GM04503 (cell line): ENCODE measurements around the gene CCL20.
"Not testable (repeated sequence)": the region's sequence is repeated elsewhere in the genome, so short reads cannot be mapped to it uniquely, and the experiment has no call there.

Experiments
- DNase-seq: peaks from one replicate; pipeline ENCODE4 v3.0.0-alpha.2; 2012; ENCODE audit warnings: low read depth

Gene CCL20, protein sequence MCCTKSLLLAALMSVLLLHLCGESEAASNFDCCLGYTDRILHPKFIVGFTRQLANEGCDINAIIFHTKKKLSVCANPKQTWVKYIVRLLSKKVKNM

DNA sequence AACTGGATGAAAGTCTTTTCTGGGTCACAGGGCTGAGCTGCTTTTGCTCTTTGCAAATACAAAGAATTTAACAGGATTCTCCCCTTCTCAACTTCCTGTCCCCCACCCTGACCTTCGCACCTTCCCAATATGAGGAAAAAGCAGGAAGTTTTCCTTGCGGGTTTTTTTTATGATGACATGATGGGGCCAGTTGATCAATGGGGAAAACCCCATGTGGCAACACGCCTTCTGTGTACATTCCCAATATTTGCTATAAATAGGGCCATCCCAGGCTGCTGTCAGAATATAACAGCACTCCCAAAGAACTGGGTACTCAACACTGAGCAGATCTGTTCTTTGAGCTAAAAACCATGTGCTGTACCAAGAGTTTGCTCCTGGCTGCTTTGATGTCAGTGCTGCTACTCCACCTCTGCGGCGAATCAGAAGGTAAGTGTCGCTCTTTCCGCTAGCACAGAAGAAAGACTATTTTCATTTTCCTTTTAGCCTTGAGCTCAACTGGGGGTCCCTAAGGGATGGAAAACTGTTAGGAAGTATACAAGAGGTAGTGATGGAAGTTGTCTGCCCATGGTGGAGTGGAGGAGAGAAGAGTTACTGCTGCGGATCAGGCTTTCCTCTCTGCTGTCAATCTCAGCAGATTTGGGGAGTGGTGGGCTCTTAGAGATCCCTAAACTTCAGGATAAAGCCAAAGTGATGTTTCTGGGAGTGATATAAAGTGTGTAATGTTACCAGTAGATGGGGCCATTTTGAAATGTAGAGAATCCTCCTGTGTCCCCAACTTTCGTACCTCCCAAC lies at the start of gene CCL20:
Gene CCL20, plus strand, starts transcription at position 281 of the 792 bp plus-strand sequence. Its CDS starts 70 bp downstream, at position 351.
- no peak for DNase-seq

DNA sequence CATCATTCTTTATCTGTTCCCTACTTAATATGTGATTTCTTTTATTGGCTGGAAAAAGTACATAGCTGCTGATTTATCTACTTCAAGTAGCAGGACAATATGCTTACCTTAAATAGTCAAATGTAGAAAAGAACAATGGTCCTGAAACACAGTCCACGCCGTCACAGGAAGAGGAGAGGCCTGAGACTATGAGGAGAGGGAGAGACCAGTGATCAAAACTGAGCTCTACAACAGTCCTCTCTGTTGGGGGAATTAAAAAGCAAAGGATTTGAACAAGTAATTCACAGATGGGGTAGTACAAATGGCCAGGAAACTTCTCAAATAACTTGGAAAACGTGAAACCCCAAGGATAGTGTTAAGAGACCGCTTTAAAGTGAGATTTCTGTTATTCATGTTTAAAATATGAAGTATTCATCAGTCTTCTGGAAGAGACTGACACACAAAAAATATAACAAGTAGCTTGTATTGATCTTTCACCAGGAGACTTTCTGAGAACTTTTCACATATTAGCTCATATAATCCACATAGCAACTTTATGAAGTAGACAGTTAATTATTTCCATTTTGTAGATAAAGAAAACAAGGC lies 47.8 kb upstream of the CCL20 start:
- no peak for DNase-seq

DNA sequence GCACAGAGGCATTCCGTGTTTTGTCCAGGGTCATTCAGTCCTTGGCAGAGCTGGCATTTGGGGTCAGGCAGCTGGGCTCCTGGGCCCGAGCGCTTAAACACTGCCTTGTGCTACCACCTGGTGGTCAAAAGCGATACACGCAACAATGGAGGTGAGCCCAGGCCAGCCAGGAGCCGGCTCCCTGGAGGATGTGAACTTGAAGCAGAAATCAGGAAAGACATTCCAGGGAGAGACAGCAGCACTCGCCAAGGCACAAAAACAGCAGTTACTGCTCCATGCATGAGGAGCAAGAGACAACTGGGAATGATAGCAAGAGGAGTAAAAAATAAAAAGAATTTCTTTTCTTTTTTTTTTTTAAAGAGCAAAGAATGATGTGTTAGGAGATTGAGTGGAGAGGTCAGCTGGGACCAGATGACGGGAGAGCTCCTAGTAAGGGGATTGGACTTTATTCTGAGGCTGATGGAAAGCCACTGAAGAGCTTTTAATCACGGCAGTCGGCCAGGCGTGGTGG lies 47.2 kb upstream of the CCL20 start:
- peak; percentile 11 for DNase-seq

DNA sequence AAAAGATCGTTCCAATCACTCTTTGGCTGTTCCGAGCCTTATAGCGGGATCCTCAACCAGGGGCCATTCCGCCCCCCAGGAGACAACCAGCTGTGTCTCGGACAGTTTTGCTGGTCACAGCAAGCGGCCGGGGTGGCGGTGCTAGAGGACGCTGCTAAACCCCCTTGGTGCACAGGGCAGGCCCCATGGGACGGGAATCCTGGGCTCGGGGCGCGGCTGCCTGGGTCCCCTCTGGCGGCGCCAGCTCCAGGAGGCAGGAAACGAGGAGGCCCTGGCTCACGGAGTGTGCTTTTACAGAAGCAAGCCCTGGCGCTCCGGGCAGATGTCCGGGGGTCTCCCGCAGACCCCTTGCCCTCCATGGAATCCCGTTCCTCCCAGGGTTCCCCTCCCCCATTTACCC lies 45.8 kb upstream of the CCL20 start:
- DNase-seq = no peak

DNA sequence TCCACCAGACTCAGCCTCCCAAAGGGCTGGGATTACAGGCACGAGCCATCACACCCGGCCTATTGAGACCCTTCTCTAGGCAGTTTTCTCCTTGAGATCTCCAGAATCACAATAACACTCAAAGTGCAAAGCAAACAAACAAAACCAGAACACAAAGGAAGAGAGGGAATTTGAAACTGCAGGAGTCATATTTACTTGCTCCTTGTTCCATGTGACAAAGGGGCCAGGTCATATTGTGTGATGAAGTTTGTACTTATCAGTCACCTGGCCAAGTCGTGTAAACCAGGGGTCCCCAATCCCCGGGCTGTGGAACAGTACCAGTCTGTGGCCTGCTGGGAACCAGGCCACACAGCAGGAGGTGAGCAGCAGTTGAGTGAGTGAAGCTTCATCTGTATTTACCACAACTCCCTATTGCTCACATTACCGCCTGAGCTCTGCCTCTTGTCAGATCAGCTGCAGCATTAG lies 41.4 kb upstream of the CCL20 start:
- no peak for DNase-seq

DNA sequence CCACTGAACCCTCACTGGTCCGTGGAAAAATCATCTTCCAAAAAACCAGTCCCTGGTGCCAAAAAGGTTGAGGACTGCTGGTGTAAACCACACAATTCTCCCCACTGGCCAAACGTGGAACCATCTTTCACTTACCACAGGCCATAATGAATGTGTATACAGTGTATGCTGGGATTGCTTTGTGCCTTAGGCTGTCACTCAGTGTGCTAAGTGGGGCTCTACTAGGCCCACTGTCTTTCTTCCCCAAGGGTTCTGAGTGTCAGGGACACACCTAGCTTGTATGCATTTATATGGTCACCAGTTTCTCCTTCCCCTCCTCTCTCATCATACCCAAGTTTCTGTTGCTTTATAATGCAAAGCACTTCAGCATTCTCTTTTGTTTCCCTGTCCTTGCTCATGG lies 40.7 kb upstream of the CCL20 start:
- DNase-seq = no peak

DNA sequence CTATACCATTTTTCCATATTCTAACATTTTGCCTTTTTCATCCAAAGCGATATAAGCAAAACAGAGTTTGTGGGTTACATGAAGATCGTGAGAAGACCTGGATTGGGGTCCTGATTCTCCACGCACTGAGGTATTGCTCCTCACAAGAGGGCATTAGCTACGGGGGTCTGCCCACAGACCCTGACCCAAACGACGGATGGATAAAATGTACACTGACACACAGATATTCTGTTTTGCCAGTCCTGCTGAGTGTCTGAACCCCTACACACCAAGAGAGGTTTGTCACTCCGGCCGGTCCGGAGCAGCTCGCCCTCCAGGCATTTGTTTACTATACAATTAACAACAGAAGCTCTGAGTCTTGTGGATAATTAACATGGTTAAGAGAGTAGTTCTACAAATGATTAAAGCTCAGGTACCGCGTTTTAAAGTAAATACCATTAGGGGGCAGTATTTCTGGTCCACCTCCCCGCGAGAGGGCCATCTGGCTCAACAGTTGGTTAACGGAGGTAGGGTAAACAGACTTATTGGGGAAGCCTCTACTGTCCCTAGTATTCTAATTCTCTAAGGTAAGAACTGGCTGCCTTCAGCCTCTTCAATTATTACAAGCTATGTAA lies 39.5 kb upstream of the CCL20 start:
- no peak for DNase-seq

DNA sequence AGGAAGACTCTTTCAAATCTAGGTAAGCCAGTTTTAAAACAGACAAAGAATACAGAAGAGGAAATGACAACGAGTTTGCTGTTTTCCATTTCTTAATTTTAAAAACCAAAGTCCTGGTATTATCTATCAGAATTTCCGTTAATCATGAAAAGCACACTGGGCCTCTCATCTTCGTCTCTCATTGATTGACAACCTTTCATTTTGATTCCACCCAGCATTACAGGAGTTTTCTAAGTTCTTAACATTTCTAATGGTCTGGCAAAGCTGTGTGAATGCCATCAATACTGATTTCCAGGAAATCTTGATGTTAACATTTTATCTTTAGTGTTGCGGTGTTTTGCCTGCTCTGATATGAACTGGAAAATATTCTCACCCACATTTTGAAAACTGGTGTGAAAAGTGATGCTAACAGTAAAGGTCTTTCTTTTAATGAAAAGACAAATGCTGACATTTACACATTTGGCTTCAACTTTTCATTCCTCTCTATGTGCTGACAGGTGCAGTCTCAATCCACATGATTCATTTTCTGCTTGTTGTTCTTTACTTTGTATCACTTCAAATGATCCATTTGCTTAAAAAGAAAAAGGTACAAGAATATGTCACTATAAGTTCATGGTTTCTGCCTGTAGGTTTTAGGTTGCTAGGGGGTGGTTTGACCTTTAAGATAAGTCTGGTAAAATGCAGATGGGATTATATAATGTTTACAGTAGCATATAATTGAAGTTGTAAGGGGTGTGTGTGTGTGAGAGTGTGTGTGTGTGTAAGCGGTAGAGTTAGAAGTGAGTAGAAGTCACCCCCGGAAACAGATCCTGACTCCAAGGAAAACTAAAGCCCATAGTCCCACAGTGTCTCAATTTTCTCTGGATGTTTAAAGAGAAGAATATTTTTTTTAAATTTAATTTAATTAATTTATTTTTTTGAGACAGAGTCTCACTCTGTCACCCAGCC lies 38.5 kb upstream of the CCL20 start:
- DNase-seq = no peak

DNA sequence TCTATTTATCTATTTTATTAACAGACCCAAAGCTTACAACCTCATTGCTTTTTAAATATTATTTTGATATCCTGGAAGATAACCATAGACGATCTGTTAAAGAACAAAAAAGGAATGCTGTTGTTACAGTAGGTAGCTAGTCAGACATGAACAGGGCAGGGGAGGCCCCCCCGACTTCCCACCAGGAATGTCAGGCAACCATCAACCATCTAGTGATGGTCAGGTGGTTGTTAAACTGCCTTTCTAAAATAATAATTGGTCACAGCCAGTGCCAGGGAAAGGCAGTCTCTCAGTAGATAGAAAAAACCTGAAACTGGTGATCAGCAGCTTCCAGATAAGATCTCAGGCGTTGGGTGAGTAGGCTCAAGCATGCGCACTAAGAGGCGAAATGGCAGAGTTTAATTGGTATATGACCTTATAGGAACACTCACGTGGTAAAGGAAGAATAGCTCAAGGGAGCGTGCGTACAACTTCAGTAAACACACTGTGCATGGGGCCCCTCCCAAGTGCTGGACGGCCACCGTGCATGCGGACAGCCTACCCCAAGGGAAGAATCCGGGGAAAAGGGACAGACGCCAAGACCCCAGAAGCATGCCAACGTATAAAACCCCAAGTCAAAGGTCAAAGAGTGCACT lies 32.5 kb upstream of the CCL20 start:
- no peak for DNase-seq

DNA sequence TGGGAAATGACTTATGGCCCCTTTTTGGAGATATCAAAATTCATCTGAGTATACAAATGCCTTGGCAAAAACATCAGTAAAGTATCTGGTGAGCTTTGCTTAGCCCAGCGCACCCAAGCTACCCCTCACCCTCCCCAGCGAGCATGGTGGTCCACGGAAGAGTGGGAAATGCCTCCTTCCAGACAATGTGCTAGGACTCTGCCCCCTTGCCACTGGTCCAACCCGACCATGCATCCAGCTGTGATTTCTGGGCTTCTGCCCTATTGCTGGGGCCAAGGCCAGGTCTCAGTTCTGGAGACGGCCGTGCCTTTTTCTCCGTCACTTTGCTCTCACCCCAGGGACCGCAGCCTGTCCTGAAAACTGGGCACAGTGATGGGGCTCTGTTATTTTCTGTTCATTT lies 31.8 kb upstream of the CCL20 start:
- no peak for DNase-seq

DNA sequence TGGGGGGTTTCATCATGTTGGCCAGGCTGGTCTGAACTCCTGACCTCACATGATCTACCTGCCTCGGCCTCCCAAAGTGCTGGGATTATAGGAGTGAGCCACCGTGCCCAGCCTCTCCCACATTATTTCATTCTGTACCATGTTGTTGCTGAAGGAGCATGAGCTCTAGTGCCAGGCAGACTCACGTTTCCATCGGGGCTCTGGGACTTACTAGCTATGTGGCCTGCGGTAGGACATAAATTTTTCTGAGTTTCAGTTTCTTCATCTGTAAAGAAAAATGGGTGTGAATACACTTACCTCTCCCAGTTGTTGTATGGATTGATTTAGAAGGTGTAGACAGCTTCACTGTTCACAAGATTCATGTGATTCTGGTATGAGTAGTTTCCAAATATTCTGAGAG lies 30.8 kb upstream of the CCL20 start:
- no peak for DNase-seq

DNA sequence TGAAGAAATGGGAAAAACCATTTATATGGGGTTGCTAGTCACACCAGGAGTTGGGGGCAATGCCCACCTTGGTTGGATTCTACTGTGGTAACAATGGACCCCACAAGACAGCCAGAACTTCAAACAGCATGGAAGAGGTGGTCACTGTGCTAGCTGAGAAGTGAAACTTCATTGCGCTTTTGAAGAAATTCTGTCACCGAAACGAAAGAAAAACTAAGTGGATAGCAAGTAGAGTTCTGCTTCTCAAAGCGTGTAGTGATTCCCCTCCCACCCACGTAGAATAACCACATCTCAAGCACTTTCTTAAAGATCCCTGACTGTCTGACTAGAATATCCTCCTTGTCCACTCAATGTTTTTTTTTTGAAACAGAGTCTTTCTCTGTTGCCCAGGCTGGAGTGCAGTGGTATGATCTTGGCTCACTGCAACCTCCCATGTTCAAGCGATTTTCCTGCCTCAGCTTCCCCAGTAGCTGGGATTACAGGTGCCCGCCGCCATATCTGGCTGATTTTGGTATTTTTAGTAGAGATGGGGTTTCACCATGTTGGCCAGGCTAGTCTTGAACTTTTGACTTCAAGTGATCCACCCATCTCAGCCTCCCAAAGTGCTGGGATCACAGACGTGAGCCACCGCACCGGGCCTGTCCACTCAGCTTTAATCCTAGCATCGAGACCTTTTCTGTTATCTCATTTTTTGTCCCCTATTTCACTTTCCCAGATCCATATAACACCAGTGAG lies 30.1 kb upstream of the CCL20 start:
- no peak for DNase-seq

DNA sequence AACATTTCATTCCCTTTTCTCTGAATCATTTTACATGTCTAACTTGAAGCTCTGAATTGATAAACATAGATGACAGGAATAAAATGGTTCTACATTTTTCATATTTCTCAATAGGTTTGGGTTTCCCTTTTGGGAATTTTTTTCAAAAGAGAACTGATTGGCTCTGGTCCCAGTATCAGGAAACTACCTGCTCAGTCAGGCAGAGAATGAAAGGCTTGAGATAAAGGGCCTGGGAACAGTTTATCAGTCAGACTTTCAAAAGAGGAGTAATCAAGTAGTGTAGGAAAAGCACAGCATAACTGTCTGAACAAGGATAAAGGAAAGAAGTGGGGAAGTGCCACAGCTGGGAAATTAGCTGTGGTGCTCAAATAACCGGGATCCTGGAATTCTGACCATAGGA lies 28.3 kb upstream of the CCL20 start:
- DNase-seq = no peak

DNA sequence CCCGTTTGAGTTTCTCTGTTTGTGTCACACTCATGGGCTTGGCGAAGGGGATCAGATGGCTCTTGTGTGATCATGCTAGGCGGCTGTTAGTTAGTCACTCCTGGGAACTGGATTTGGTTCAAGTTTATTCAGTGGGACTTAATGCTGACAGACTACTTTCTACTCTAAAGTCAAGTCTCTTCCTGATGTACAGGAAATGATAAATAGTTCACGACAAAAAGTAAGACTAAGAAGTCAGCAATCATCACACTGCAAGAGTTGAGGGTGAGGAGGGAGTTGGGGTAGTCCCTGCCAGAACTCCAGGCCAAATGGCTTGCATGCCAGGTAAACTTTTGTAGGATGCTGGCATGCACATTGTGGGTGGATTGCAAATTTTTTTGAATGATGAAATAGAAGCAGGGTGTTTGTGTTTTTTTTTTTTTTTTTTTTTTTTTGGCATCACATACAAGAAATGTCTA lies 25.1 kb upstream of the CCL20 start:
- DNase-seq = no peak

DNA sequence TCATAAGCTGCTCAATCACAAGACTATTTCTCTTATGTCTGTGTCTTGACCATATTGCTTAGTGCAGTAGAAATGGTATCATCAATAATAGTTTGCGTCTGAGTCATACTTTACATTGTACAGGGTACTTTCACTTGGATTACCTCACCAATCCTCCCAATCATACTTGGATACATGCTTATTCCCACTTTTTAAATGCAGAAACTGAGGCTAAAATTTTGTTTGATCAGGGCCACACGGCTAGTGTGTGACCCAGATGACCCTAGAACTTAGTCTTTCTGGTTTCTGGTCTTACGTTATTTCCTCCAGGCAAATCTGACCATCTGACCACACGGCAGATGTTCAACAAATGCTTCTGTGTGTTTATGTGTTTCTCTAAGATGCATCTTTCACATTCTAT lies 23.8 kb upstream of the CCL20 start:
- DNase-seq = no peak

DNA sequence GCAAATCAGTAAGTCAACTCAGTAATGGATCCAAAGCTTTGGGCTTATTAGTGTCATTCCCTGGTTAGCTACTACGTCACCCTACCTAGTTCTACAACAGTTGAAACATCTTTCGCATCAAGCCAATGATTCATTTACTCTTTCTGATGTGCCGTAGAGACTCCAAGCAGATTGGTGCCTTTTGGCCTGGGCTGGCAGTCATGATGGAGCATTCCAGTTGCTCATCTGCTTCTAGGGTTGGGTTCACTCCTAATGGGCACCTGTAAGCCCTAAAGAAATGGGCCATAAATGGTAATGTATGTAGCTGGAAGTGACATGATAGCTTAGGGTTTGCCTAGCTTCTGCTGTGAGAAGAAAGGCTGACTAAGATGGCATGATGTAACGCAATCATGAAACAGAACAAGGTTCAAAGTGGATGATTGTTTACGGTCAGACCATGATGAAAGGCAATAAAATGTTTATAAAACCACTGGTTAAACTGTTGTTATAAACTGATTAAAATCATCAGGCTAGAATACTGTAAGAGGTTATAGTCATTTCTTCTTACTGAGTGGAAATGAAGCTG lies 20.4 kb upstream of the CCL20 start:
- DNase-seq = no peak

DNA sequence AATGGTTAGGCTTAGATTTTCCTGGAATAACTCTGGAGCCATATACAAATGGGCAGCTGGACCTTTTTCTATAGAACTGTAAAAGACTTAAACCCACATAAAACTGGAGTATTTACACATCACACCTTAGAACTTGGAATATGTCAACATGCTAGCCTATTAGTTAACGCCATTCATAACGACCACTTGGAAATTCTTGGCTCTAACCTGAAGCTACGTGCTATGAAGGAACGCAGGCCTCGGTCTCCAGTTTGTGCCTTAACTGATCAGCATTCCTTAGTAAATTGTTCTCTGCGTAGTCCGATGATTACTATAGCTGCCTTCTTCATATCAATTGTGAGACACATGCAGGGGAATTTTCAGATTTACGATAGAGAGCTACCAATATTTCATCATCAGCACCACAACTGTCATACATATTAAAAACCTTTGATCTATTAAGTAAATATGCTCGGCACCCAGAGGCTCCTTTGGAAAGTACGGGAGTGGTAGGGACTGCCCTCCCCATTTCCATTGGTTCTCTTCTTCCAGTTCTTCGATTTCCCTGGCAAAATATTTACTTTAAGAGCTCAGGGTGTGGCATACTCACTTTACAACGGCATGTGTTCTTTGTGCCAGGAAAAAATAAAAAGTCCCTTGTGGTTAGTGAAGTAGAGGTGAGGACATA lies 17.5 kb upstream of the CCL20 start:
- DNase-seq = no peak

DNA sequence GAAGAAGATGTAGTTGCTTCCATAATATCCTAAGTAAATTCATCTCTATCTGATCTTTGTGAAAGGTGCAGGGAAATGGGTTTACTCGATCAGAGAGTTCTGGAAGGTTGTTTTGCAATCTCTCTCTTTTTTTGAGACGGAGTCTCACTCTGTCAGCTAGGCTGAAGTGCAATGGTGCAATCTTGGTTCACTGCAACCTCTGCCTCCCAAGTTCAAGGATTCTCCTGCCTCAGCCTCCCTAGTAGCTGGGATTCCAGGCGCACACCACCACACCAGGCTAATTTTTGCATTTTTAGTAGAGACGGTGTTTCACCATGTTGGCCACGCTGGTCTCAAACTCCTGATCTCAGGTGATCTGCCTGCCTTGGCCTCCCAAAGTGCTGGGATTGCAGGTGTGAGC lies 16.9 kb upstream of the CCL20 start:
- not testable (repeated sequence) for DNase-seq

DNA sequence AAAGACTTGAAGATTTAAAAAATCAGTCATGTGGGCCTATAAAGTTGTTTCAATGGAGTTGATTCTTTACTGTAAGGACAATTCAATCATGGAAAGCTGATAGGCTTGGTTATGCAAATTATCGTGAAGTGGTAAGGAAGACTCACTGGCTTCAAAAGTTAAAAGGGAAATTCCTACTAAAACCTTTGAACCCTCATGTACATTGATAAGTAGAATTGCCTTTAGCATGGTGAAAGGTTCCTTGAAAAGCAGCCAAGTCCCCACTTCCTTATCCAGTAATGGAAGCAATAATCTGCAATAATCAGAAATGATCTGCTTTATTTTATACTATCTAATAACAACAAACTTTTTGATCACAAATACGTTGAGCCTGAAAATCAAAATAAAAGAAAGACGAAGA lies 14.4 kb upstream of the CCL20 start:
- DNase-seq = no peak

DNA sequence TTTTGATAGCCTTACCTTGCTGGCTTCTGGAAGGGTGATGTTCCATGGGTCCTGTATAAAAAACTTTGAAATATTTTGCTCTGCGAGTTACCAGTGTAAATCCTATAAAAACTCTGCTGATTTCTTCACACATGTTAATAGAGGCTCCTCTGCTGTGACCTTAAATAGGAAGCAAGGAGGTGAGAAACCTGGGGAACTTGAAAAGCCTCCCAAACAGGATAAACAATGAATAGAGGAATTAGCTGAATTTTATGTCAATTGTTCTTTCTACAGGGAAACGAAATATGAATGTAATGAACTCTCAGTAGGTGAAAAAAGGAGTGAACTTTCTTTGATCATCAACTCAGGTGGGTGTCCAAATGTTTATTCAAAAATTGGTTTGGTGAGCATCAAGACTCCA lies 10.8 kb upstream of the CCL20 start:
- no peak for DNase-seq
